Parathyroid adenoma (tissue), 2 donors: ENCODE data around the gene C2orf92.

Experiments
- H2AFZ ChIP-seq: fragments of 300-600 bp; sonication (generic); one replicate; pipeline ENCODE4 v1.7.0; 2017; ENCODE audit warnings: antibody characterized with exemption, mild to moderate bottlenecking
- H3K27ac ChIP-seq: fragments of 300-600 bp; sonication (generic); one replicate; pipeline ENCODE4 v1.7.0; 2017
- H3K27me3 ChIP-seq: fragments of 300-600 bp; sonication (generic); one replicate; pipeline ENCODE4 v1.7.0; 2017; ENCODE audit warnings: low read length; ENCODE audit not compliant: control insufficient read depth, insufficient read depth
- H3K36me3 ChIP-seq: fragments of 300-600 bp; sonication (generic); one replicate; pipeline ENCODE4 v1.7.0; 2017; ENCODE audit warnings: low read length; ENCODE audit not compliant: control insufficient read depth, insufficient read depth
- H3K4me1 ChIP-seq: fragments of 300-600 bp; sonication (generic); one replicate; pipeline ENCODE4 v1.7.0; 2017; ENCODE audit warnings: control low read depth
- H3K4me2 ChIP-seq: fragments of 300-600 bp; sonication (generic); one replicate; pipeline ENCODE4 v1.7.0; 2017; ENCODE audit warnings: low read length
- H3K4me3 ChIP-seq: fragments of 300-600 bp; sonication (generic); one replicate; pipeline ENCODE4 v1.7.0; 2017; ENCODE audit warnings: low read depth, low read length
- H3K79me2 ChIP-seq: fragments of 300-600 bp; sonication (generic); one replicate; pipeline ENCODE4 v1.7.0; 2017; ENCODE audit warnings: control low read depth
- H3K9ac ChIP-seq: fragments of 300-600 bp; sonication (generic); one replicate; pipeline ENCODE4 v1.7.0; 2017; ENCODE audit warnings: mild to moderate bottlenecking
- H3K9me3 ChIP-seq: fragments of 300-600 bp; sonication (generic); one replicate; pipeline ENCODE4 v1.7.0; 2017; ENCODE audit warnings: low read length; ENCODE audit not compliant: control insufficient read depth
- CTCF ChIP-seq: fragments of 300-600 bp; sonication (generic); IDR thresholded peaks from one replicate; pipeline ENCODE4 v1.7.0; 2017; ENCODE audit warnings: antibody characterized with exemption, mild to moderate bottlenecking
- donor health status: primary hyperparathyroidism.

The C2orf92 gene

GRCh38 chr2:97714084-97714949 is 44.8 kb downstream of the C2orf92 start:
- Histone ChIP-seq H3K9me3 (no peaks in the 10 kb centered on the region), H3K4me1 (peaks cover 9% of the 10 kb centered on the region), H3K9ac (no peak overlapping the region), H3K36me3 (no peaks in the 10 kb centered on the region), H3K4me2 (no peak overlapping the region), H2AFZ (no peak overlapping the region), H3K79me2 (no peaks in the 10 kb centered on the region), H3K4me3 (no peak overlapping the region), H3K27me3 (no peaks in the 10 kb centered on the region), H3K27ac (no peak overlapping the region)
- no peak for TF ChIP-seq CTCF

- Histone ChIP-seq H3K36me3 (no peaks in the 10 kb centered on the region), H3K27ac (no peak overlapping the region), H3K79me2 (no peaks in the 10 kb centered on the region), H3K9me3 (no peaks in the 10 kb centered on the region), H2AFZ (no peak overlapping the region), H3K4me1 (peaks cover 9% of the 10 kb centered on the region), H3K9ac (no peak overlapping the region), H3K4me2 (no peak overlapping the region), H3K27me3 (no peaks in the 10 kb centered on the region), H3K4me3 (no peak overlapping the region)
- TF ChIP-seq CTCF: no peak
Measured at GRCh38 chr2:97714950-97715652, 45.6 kb downstream of the C2orf92 start.

GRCh38 chr2:97715951-97716694 is 46.6 kb downstream of the C2orf92 start:
- H3K27me3 ChIP-seq: no peaks in the 10 kb centered on the region
- no peak overlapping the region for H3K27ac ChIP-seq

More at GRCh38 chr2:97715951-97716694, 46.6 kb downstream of the C2orf92 start:
- no peak overlapping the region for H2AFZ ChIP-seq
- H3K4me3 ChIP-seq: no peak overlapping the region
- no peaks in the 10 kb centered on the region for H3K9me3 ChIP-seq
- no peak overlapping the region for H3K4me2 ChIP-seq
- TF ChIP-seq CTCF: no peak
- H3K4me1 ChIP-seq: peaks cover 2% of the 10 kb centered on the region
- H3K9ac ChIP-seq: no peak overlapping the region
- no peaks in the 10 kb centered on the region for H3K79me2 ChIP-seq
- H3K36me3 ChIP-seq: no peaks in the 10 kb centered on the region
